Natural killer cell treated with Interleukin-12 subunit alpha and Interleukin-12 subunit beta and Interleukin-15 and Interleukin-18, amount 100 ng/mL, for 72 hours (primary cell): ENCODE measurements around the gene BCL2. TPM values are rescaled to one million over a fixed set of nuclear protein-coding genes. Genes with fewer than 3 reads are reported as not detected.
"Not testable (repeated sequence)": the region's sequence is repeated elsewhere in the genome, so short reads cannot be mapped to it uniquely, and the experiment has no call there.

Source experiments
- ATAC-seq, 2 donors: fragments of 150-1000 bp; cut with Tn5 transposase in 1 of 2; sonication (Bioruptor Pico), chemical (Tn5 transposase) in 1 of 2; 2 replicates each; pipeline ENCODE4 v1.10.0; 2021
- DNase-seq: peaks from one replicate; pipeline ENCODE4 v3.0.0; 2022; ENCODE audit warnings: low spot score
- H3K27ac Mint-ChIP-seq, 2 donors: 1 replicate in 1 of 2; 2 replicates in 1 of 2; pipeline ENCODE4 v1.8.0; 2022; ENCODE audit warnings: mixed read lengths in 2 of 2, mild to moderate bottlenecking in 1 of 2, moderate library complexity in 1 of 2
- H3K27me3 Mint-ChIP-seq, 2 donors: 1 replicate in 1 of 2; 2 replicates in 1 of 2; pipeline ENCODE4 v1.8.0; 2022; ENCODE audit warnings: mixed read lengths in 2 of 2
- H3K36me3 Mint-ChIP-seq: one replicate; pipeline ENCODE4 v1.8.0; 2022; ENCODE audit warnings: mixed read lengths
- H3K4me1 Mint-ChIP-seq, 2 donors: 1 replicate in 1 of 2; 2 replicates in 1 of 2; pipeline ENCODE4 v1.8.0; 2022; ENCODE audit warnings: low read depth in 2 of 2, mixed read lengths in 2 of 2, mild to moderate bottlenecking in 1 of 2
- H3K4me3 Mint-ChIP-seq: one replicate; pipeline ENCODE4 v1.8.0; 2022; ENCODE audit warnings: mixed read lengths
- H3K9me3 Mint-ChIP-seq: 2 replicates; pipeline ENCODE4 v1.8.0; 2022; ENCODE audit warnings: mixed read lengths
- total RNA-seq, 2 donors: library from RNA; stranded (reverse); gene quantifications; one replicate each; pipeline ENCODE4 v1.2.3, GENCODE V29; 2022

BCL2 gene
- total RNA-seq: 10 to 100 TPM; 61.7 to 84.7 TPM

GRCh38 chr18:63319383-63320122 lies at the start of gene BCL2:
Gene BCL2, minus strand, starts transcription at chr18:63319769.
- H3K9me3 Mint-ChIP-seq: no peaks in the 10 kb centered on the region
- peaks cover 52 to 67% of the 10 kb centered on the region in 2 donors for H3K4me1 Mint-ChIP-seq
- ATAC-seq (peak in 1 of 2 donors; percentile 35), DNase-seq (no peak)
- no peaks in the 10 kb centered on the region for H3K27me3 Mint-ChIP-seq
- H3K27ac Mint-ChIP-seq: peak within 1 kb of the TSS; percentile 95 to 99
- peak within 1 kb of the TSS; percentile 96 for H3K4me3 Mint-ChIP-seq
- H3K36me3 Mint-ChIP-seq: peaks cover 28% of the 10 kb centered on the region

GRCh38 chr18:63368611-63369010 lies 49.0 kb upstream of the BCL2 start:
- H3K9me3 Mint-ChIP-seq: no peaks in the 10 kb centered on the region

GRCh38 chr18:63367053-63367953 lies 47.7 kb upstream of the BCL2 start, which contains the start of gene KDSR:
Gene KDSR, minus strand, starts transcription at chr18:63367206. Its CDS starts 88 bp downstream, at chr18:63367118.
- peak; percentile 93 to 95 for ATAC-seq
- Mint-ChIP-seq H3K4me3 (peak within 1 kb of the TSS; percentile 93), H3K36me3 (peaks cover 5% of the 10 kb centered on the region)

More at GRCh38 chr18:63368611-63369010, 49.0 kb upstream of the BCL2 start:
- ATAC-seq (no peak), DNase-seq (no peak)
- peaks cover 4% of the 10 kb centered on the region for H3K36me3 Mint-ChIP-seq
- H3K27me3 Mint-ChIP-seq: peaks cover 0 to 12% of the 10 kb centered on the region in 2 donors
- H3K27ac Mint-ChIP-seq: peak overlapping the region; percentile 16 to 88
- peaks cover 27 to 34% of the 10 kb centered on the region in 2 donors for H3K4me1 Mint-ChIP-seq
- peak overlapping the region; percentile 93 for H3K4me3 Mint-ChIP-seq

GRCh38 chr18:63366213-63367052 lies 46.9 kb upstream of the BCL2 start:
- DNase-seq (peak; percentile 72), ATAC-seq (peak; percentile 54 to 68)
- peaks cover 11% of the 10 kb centered on the region for H3K36me3 Mint-ChIP-seq
- H3K4me3 Mint-ChIP-seq: peak overlapping the region; percentile 93
- H3K27me3 Mint-ChIP-seq: peaks cover 0 to 12% of the 10 kb centered on the region in 2 donors
- H3K27ac Mint-ChIP-seq: peak overlapping the region; percentile 24 to 62
- no peaks in the 10 kb centered on the region for H3K9me3 Mint-ChIP-seq
- H3K4me1 Mint-ChIP-seq: peaks cover 39 to 49% of the 10 kb centered on the region in 2 donors

More at GRCh38 chr18:63367053-63367953, 47.7 kb upstream of the BCL2 start, which contains the start of gene KDSR:
- Mint-ChIP-seq H3K9me3 (no peaks in the 10 kb centered on the region), H3K27ac (peak within 1 kb of the TSS; percentile 24 to 65), H3K4me1 (peaks cover 34 to 43% of the 10 kb centered on the region in 2 donors), H3K27me3 (peaks cover 0 to 12% of the 10 kb centered on the region in 2 donors)
- DNase-seq: peak; percentile 88

- Mint-ChIP-seq H3K27me3 (peaks cover 0 to 12% of the 10 kb centered on the region in 2 donors), H3K36me3 (peaks cover 11% of the 10 kb centered on the region), H3K4me3 (peak overlapping the region; percentile 93), H3K4me1 (peaks cover 39 to 49% of the 10 kb centered on the region in 2 donors), H3K9me3 (no peaks in the 10 kb centered on the region), H3K27ac (peak overlapping the region; percentile 24 to 62)
- DNase-seq (no peak), ATAC-seq (no peak)
Measured at GRCh38 chr18:63365876-63366212, 46.3 kb upstream of the BCL2 start.

- peak; percentile 66 for DNase-seq
- H3K4me1 Mint-ChIP-seq: peaks cover 39 to 48% of the 10 kb centered on the region in 2 donors
Measured at GRCh38 chr18:63363951-63364350, 44.4 kb upstream of the BCL2 start.

GRCh38 chr18:63363420-63363819 lies 43.9 kb upstream of the BCL2 start:
- not testable (repeated sequence) for H3K27ac Mint-ChIP-seq, ATAC-seq, H3K9me3 Mint-ChIP-seq, DNase-seq, H3K27me3 Mint-ChIP-seq
- Mint-ChIP-seq H3K4me1 (peaks cover 36 to 43% of the 10 kb centered on the region in 2 donors), H3K4me3 (peak overlapping the region; percentile 53), H3K36me3 (peaks cover 11% of the 10 kb centered on the region)

More at GRCh38 chr18:63363951-63364350, 44.4 kb upstream of the BCL2 start:
- peak in 1 of 2 donors; percentile 36 for ATAC-seq
- Mint-ChIP-seq H3K4me3 (peak overlapping the region; percentile 53), H3K27ac (no peak overlapping the region), H3K27me3 (peaks cover 0 to 8% of the 10 kb centered on the region in 2 donors), H3K36me3 (peaks cover 11% of the 10 kb centered on the region), H3K9me3 (no peaks in the 10 kb centered on the region)

GRCh38 chr18:63356272-63356896 lies 36.8 kb upstream of the BCL2 start:
- DNase-seq (no peak), ATAC-seq (no peak)
- H3K4me3 Mint-ChIP-seq: no peak overlapping the region
- no peak overlapping the region for H3K27ac Mint-ChIP-seq
- H3K4me1 Mint-ChIP-seq: no peaks in the 10 kb centered on the region
- peaks cover 6% of the 10 kb centered on the region for H3K36me3 Mint-ChIP-seq
- no peaks in the 10 kb centered on the region for H3K9me3 Mint-ChIP-seq
- no peaks in the 10 kb centered on the region for H3K27me3 Mint-ChIP-seq

- Mint-ChIP-seq H3K36me3 (peaks cover 6% of the 10 kb centered on the region), H3K4me1 (no peaks in the 10 kb centered on the region), H3K4me3 (no peak overlapping the region), H3K27me3 (no peaks in the 10 kb centered on the region), H3K9me3 (no peaks in the 10 kb centered on the region), H3K27ac (no peak overlapping the region)
- ATAC-seq (no peak), DNase-seq (no peak)
Measured at GRCh38 chr18:63350230-63350629, 30.7 kb upstream of the BCL2 start.

- ATAC-seq (no peak), DNase-seq (no peak)
- Mint-ChIP-seq H3K4me1 (no peaks in the 10 kb centered on the region), H3K27ac (no peak overlapping the region), H3K36me3 (peaks cover 4% of the 10 kb centered on the region), H3K27me3 (no peaks in the 10 kb centered on the region), H3K9me3 (no peaks in the 10 kb centered on the region), H3K4me3 (no peak overlapping the region)
Measured at GRCh38 chr18:63348508-63349136, 29.1 kb upstream of the BCL2 start.

GRCh38 chr18:63346480-63347183 lies 27.1 kb upstream of the BCL2 start:
- DNase-seq: no peak
- Mint-ChIP-seq H3K9me3 (no peaks in the 10 kb centered on the region), H3K27me3 (no peaks in the 10 kb centered on the region), H3K4me1 (no peaks in the 10 kb centered on the region), H3K4me3 (no peak overlapping the region), H3K27ac (no peak overlapping the region), H3K36me3 (peaks cover 5% of the 10 kb centered on the region)
- ATAC-seq: no peak

GRCh38 chr18:63346031-63346430 lies 26.5 kb upstream of the BCL2 start:
- Mint-ChIP-seq H3K9me3 (no peaks in the 10 kb centered on the region), H3K27ac (no peak overlapping the region), H3K27me3 (no peaks in the 10 kb centered on the region), H3K4me1 (no peaks in the 10 kb centered on the region), H3K4me3 (no peak overlapping the region), H3K36me3 (peaks cover 7% of the 10 kb centered on the region)
- ATAC-seq (no peak), DNase-seq (no peak)
